GM19438 (cell line): Measurements from ENCODE around the gene KCTD17.
A peak's percentile ranks its signal among the peaks of the same experiment; 100 is the strongest.

Experiments
- ATAC-seq: cut with Tn5 transposase; IDR thresholded peaks from one replicate; pipeline ENCODE4 v1.9.1; 2021; ENCODE audit warnings: low read depth; ENCODE audit not compliant: unreplicated experiment

The KCTD17 gene, protein sequence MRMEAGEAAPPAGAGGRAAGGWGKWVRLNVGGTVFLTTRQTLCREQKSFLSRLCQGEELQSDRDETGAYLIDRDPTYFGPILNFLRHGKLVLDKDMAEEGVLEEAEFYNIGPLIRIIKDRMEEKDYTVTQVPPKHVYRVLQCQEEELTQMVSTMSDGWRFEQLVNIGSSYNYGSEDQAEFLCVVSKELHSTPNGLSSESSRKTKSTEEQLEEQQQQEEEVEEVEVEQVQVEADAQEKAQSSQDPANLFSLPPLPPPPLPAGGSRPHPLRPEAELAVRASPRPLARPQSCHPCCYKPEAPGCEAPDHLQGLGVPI

DNA sequence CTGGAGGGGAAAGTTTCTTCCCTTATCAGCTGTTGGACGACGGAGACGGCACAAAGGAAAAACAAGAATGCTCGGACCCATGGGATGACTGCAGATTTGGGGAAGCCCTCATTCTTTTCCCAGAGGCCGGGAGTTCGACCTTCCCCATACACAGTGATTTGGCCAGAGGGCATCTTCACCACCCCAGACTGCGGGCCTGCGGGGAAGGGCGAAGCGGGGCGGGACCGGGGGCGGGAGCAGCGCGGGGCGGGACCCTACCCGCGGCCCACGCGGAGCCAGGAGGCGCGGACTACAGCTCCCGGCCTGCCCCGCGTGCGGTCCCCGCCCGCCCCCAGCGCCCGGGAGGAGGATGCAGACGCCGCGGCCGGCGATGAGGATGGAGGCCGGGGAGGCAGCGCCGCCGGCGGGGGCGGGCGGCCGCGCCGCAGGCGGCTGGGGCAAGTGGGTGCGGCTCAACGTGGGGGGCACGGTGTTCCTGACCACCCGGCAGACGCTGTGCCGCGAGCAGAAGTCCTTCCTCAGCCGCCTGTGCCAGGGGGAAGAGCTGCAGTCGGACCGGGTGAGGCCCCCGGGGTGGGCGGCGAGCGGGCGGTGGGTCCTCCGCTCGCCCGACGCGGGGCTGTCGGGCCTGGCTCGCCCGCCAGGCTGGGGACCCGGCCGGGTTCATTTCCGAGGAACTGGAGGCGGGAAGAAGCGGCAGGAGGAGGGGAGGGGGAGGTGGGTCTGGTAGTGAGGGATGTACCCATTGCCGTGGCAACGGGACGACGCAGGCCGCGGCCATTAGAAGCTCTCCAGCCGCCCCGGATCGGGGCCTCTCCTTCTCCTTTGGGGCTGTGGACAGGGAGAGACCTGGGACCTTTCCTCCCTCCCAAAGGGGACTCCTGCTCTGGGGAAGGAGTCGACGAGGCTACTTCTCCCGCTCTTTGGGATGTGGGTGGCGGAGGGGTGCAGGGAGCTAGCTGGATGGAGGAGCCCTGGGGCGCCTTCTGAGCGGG lies at the start of gene KCTD17:
Gene KCTD17, plus strand, starts transcription at position 352 of the 995 bp plus-strand sequence. Its CDS starts 19 bp downstream, at position 371.
- ATAC-seq = peak; percentile 78

DNA sequence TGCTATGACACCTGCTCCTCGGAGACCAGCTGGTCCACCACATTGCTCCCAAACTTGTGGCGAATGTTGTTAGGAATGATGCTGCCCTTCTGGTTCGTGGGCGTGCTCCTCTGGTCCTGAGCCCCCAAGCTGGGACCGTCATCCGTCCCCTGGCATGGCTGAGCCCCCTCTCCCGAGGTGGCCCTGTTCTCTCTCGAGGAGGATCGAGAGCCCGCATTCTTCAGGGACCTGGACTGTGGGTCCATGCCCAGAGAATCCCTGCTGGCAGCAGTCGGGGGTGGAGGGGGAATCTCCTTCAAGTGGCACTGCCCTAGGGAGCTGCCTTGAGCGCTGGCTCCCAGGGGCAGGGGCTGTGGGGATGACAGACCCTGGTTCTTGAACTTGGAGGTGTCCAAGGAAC lies 49.7 kb upstream of the KCTD17 start:
- ATAC-seq = no peak

DNA sequence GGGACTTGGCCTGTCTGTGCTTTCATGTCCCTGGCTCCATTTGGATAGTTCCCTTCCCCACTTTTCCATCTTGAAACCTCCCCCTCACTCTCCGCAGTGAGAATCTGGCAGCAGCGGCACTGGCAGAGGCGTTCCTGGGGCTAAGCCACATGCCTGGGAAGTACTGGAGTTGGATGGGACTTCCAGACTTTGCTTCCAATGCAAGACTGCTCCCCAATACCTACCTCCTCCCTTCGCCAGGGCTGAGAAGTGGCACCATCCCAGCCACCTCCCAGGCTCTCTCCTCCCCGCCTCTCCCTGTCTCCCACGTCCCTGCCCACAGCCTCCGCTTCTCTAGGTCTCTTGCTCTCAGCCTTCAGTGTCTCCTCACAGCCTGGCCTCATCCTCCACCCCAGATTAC lies 48.9 kb upstream of the KCTD17 start:
- ATAC-seq = no peak

DNA sequence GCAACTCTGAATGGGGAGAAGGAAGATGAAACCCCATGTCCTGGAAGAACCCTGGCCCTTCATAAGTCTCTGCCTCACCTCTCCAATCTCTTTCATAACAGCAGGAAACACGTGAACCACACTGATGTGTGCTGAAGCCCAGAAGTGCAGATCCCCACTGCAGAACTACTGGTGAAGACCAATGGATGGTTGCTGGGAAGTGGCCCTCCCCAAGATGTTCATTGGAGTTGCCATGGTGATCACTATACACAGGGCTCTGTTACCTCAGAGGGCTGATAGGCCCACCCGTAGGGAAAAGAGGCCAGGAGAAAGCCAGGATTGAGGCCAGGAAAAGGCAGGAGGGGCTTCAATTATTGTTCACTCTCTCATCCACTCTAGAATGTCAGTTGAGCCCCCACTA lies 43.9 kb upstream of the KCTD17 start:
- ATAC-seq = no peak

DNA sequence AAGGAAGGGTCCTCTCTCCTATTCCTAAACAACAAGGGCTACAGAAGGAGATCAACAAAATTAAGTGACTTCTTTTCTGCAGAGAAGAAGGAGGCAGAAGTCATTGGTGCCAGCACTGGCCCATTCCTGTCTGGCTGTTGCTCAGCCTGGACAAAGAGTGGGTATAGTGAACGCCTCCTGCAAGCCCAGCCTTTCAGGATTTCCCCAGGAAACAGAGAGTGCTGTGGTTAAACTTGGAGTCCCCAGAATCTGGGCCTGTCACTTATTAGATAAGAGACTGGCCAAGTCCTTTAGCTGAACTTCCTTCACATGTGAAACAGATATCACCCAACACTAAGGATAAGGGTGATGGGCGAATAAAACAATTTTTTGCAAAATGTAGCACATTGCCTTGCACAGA lies 43.2 kb upstream of the KCTD17 start:
- ATAC-seq = no peak

DNA sequence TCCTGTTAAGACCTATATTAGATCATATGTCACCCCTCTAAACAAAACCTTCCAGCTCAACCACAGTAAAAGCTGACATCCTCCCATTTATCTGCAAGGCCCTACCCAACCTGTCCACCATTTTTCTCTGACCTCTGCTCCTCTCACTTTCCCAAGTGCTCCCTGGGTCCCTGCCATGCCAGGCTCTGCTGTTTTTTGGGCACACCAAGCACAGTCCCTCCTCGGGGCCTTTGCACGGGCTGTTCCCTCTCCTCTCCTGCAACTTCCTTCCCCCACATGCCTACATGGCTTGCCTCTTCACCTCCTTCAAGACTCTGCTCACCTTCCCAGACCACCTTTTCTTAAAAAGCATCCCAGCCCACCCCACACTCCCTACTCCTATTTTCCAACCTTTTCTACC lies 42.1 kb upstream of the KCTD17 start:
- no peak for ATAC-seq

DNA sequence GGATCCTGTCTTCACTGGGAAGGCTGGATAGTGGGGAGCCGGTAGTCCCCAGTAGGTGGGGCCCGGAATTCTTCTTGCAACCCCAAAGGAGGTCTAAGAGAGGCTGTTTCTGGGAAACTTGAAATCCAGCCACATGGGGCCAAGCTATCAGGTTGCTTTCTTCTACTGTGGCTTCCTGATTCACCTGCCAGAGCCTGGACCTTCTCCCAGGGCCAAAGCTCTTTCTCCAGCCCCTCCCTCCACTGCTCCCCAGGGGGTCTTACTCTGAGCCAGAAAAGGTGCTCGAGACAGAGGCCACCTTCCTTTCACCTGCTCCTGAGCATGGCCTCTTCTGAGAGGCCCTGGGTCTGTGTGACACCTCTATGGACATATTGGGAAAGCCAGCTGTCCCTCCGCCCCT lies 41.4 kb upstream of the KCTD17 start:
- ATAC-seq = no peak

DNA sequence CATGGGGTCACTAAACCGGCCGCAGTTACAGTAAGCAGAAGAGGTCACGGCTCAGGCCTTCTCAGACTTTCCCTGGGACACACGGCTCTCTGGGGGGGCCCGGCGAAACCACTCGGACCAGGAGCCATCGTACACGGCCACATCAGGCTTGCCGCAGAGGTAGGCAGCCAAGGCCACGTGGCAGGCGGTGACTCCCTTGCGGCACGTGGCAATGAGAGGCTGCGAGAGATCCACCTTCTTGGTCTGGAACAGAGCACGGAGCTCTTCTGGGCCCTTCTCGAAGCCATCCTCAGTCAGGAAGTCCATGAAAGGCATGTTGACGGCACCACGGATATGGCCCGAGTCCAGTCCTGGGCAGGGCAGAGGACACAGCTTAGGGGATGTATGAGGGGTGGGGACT lies 40.6 kb upstream of the KCTD17 start:
- no peak for ATAC-seq

DNA sequence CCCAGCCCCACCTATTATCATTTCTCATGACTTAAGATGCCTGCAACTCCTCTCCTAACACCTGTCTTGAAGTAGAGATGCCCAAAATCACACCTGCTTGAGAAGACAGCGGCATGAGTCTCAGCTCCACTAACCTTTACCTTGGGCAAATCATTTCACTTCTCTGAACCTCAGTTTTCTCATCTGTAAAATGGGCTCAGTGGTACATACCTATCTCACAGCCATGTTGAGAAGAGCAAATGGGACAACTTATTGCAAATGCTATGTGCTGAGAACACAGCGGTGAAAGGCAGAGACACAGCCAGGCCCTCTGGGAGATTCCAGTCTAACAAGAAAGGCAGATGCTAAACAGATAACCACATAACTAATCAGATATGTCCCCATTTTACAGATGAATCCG lies 40.1 kb upstream of the KCTD17 start:
- no peak for ATAC-seq

DNA sequence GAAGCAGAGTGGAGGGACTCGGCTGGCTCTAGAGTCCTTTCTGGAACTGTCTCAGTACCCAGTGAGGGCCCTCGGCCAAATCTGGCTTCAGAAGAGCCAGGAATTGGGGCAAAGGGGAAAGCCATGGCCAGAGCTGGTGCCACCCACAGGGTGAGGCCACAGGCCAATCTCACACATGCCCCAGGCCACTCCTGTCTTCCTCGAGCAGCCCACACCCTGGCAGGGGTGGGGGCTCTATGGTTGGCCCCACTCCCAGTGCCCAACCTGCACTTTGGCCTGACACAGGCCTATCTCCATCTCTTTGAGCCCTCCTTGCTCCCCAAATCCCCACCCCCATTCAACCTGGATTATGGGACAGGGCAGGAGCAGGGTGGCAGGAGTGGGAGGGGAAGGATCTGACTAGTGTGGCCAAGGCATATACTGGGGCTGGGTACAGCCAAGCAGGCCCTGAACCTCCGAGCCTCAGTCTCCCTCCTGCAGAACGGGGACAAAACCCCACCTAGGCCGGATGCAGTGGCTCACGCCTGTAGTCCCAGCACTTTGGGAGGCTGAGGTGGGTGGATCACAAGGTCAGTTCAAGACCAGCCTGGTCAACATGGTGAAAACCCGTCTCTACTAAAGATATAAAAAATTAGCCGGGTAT lies 39.2 kb upstream of the KCTD17 start:
- no peak for ATAC-seq

DNA sequence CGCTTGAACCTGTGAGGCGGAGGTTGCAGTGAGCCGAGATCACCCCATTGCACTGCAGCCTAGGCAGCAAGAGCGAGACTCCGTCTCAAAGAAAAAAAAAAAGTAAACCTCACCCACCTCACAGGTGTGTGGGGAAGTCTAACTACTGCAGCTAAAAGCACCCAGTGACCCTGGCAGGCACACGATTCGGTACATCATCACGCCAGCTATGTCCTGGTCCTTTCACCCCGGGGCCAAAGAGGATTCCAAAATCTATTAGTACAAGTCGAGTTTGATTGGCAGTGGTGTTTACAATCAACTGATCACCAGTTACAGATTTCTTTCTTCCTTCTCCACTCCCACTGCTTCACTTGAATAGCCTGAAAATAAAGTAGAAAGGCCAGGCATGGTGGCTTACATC lies 38.6 kb upstream of the KCTD17 start:
- ATAC-seq = no peak

DNA sequence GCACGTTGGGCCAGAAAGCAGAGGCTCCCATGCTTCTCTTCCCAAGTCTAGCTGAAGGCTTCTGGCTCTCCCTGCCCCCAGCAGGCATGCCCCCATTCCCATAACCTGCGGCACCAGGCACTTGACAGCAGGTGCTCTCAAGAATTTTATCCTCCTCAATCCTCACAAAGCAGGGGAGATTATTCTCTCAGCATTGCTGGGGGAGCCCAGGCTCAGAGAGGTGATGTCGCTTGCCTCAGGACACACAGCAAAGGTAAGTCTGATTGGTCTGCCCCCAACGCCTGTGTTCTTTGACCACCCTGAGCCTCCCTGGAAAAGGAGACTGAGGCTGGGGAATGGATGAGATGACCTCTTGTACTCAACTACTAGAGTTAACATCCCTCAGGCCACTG lies 37.1 kb upstream of the KCTD17 start:
- no peak for ATAC-seq

DNA sequence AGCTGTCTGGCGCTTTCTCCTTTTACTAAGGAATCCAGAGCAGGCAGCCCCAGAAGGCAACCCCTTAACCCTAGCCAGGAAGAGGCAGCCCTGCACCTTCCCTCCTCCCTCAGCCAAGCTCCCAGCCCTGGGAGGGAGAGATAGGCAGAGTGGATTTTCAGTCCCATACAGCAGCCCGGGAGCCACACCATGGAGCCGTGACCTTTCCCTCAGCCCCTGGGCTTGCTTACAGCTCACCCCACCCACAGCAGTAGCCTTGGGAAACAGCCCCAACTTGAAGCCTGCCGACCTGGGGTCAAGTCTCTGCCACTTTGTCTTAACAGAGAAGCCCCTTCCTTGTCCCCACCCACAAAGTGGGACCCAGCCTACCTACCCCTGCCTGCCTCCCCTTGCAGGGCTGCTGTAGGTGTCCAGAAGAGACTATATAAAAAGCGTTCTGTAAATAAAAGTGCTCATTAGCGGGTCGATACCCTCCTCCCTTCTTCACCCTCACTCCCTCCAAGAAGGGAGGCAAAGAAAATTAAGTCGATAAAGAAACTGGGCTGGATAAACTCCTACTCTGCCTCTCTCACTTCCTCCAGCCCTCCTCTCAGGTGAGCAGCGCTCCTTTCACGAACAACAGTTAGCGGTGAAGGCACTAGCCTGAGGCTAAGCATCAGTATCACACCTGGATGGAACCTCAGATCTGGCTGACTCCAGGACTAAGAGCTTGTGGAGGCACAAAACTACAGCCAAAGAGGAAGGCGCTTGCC lies 36.5 kb upstream of the KCTD17 start:
- no peak for ATAC-seq

DNA sequence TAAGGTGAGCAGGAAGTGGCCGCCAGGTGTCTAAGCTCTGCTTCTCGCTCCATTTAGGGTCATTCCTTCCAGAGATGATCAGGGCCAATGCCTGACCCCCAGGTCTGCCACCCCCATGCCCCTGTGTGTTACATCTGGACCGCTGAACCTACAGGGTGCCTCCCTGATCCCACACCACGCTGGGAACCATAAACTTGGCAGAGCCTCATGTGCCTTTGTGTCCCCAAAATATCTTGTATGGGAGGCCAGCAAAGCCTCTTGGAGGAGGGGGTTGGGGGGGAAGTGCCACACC lies 36.0 kb upstream of the KCTD17 start:
- no peak for ATAC-seq

DNA sequence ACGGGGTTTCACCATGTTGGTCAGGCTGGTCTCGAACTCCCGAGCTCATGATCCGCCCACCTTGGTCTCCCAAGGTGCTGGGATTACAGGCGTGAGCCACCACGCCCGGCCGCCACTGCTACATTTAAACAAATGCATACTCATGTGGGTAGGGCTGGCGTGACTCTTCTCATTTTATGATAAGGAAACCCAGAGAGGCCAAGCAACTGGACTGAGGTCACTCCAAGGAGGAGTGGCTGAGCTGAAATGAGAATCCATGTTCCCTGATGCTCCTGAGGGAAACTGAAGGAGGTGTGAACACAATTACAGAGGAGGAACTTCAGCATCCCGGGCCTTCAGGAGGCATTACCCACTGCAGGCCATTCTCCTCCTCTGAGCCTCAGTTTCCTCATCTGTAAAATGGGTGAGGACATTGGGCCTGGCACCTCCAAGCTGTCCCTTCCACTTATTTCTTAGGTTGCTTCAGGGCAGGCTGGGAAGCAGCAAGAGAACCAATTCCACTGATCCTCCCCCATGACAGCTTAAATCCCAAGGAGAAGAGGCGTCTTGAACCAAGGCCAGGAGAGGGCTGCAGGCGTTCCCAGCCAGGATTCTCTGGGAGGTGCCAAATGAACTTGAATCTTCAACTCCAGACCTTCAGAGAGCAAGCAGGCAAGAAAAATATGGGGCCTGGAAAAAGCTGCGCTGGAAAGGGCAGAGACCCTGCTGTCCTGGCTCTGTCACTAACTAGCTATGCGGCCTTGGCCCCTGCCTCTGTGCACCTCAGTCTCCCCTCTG lies 35.2 kb upstream of the KCTD17 start:
- no peak for ATAC-seq

DNA sequence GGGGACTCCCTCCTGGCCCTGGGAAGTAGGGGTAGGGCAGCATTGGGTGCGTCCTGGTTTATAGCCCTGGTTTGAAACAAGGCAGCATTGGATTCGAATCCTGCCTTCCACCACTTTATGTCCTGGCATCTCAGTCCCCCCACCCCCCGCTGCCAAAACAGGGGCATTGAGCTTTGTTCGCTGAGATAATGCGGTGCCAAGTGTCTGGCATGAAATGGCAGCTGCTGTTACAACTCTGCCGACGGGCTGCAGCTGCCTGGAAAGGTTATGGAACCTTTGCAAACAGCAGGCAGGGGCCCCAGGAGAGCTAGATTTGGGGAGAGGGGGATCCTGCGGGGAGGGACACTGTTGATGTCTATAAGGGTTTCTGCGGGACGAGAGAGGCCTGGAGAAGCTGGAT lies 34.2 kb upstream of the KCTD17 start:
- no peak for ATAC-seq

DNA sequence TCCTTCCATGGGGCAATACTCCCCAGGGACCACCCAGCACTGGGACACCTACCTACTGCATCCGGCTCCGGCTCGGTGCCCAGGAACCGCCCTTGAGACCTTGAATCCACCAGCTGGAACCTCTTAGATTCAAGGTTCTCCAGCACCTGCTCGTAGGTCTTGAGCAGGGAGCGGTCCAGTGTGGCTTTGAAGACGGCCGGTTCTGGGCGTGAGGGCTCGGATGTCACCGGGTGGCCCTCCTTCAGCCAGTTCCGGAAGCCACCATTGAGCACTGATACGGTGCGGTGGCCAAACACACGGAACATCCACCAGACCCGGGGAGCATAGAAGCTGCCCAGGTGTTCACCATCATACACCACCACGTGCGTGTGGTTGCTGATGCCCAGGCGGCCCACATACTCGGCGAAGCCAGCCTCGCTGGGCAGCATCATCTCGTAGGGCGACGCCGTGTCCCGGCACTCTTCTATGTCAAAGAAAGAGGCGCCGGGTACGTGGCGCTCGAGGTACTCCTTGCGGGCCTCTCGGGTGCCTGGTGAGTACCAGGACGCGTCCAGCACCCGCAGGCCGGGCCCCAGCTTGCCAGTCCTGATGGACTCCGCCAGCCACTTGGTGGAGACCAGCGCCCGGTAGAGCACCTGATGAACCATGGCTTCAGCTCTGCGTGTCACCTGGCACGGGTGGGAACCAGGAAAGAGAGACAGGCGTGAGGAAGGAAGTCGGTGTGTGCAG lies 33.3 kb upstream of the KCTD17 start:
- no peak for ATAC-seq

DNA sequence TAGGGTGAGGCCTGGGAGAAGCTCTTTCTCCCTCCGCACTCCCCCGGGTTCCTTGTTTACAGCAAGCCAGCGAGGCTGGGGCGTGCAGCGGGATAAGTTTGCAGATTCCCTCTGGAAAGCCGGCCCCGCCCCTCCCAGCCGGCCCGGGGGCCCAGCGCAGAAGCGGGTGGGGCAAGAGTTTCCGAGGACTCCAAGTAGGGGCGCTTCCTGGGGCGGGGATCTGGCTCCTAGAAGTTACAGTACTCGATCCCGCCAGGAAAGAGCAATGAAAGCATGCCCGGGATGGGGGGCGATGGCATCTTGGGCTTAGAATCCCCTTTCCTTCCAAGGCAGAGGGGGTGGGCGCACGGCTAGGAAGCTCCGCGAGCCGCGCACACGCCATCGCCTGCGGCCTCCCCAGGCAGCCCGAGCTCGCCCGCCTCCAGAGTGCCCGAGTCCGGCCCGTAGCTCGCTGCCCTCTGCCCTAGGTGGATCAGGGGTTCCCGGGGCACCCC lies 32.7 kb upstream of the KCTD17 start:
- ATAC-seq = peak; percentile 33
